GM21390 (cell line): ENCODE results near the gene ITSN1.
A peak's percentile ranks its signal among the peaks of the same experiment; 100 is the strongest.
"Not testable (repeated sequence)": the region's sequence is repeated elsewhere in the genome, so short reads cannot be mapped to it uniquely, and the experiment has no call there.

ENCODE experiments used
- ATAC-seq: cut with Tn5 transposase; IDR thresholded peaks from one replicate; pipeline ENCODE4 v1.9.1; 2021; ENCODE audit not compliant: unreplicated experiment

Gene ITSN1

GRCh38 chr21:33915368-33916199 is 273.3 kb downstream of the ITSN1 start, which contains the start of gene ATP5PO:
Gene ATP5PO, minus strand, starts transcription at chr21:33915804. Its CDS starts 41 bp downstream, at chr21:33915763.
- ATAC-seq: peak; percentile 98

- ATAC-seq: no peak
Measured at GRCh38 chr21:33916200-33916567, 273.9 kb downstream of the ITSN1 start.

- ATAC-seq: no peak
Measured at GRCh38 chr21:33917421-33917820, 275.1 kb downstream of the ITSN1 start.

- ATAC-seq: peak; percentile 86
Measured at GRCh38 chr21:33924079-33924765, 281.9 kb downstream of the ITSN1 start.

GRCh38 chr21:33924766-33925100 is 282.4 kb downstream of the ITSN1 start:
- no peak for ATAC-seq

GRCh38 chr21:33926248-33926647 is 283.9 kb downstream of the ITSN1 start:
- not testable (repeated sequence) for ATAC-seq

- ATAC-seq: not testable (repeated sequence)
Measured at GRCh38 chr21:33931052-33931798, 288.9 kb downstream of the ITSN1 start.

- no peak for ATAC-seq
Measured at GRCh38 chr21:33931799-33932390, 289.6 kb downstream of the ITSN1 start.

- no peak for ATAC-seq
Measured at GRCh38 chr21:33932731-33933130, 290.4 kb downstream of the ITSN1 start.

- ATAC-seq: no peak
Measured at GRCh38 chr21:33936301-33937038, 294.2 kb downstream of the ITSN1 start.

GRCh38 chr21:33937146-33937545 is 294.8 kb downstream of the ITSN1 start:
- ATAC-seq: no peak

- ATAC-seq: no peak
Measured at GRCh38 chr21:33937931-33938339, 295.6 kb downstream of the ITSN1 start.

- no peak for ATAC-seq
Measured at GRCh38 chr21:33938381-33938780, 296.1 kb downstream of the ITSN1 start.

GRCh38 chr21:33939226-33939625 is 296.9 kb downstream of the ITSN1 start:
- ATAC-seq: no peak

GRCh38 chr21:33940164-33940880 is 298.0 kb downstream of the ITSN1 start:
- no peak for ATAC-seq

GRCh38 chr21:33940881-33941245 is 298.6 kb downstream of the ITSN1 start:
- ATAC-seq: no peak

- ATAC-seq: no peak
Measured at GRCh38 chr21:33942426-33942825, 300.1 kb downstream of the ITSN1 start.

GRCh38 chr21:33943293-33943692 is 301.0 kb downstream of the ITSN1 start:
- no peak for ATAC-seq

GRCh38 chr21:33944185-33944763 is 302.0 kb downstream of the ITSN1 start:
- ATAC-seq: no peak
